T-helper 2 cell (primary cell): ENCODE results near the gene SDK1.

ENCODE experiments used
- DNase-seq, 5 experiments: peaks; one replicate each; pipeline versions ENCODE4 v3.0.0 to v3.0.0-alpha.2; 2012 to 2022

SDK1 gene

GRCh38 chr7:4173615-4174014, 872.6 kb downstream of the SDK1 start:
- no peak for DNase-seq

GRCh38 chr7:4174016-4174415, 873.0 kb downstream of the SDK1 start:
- DNase-seq: no peak

- DNase-seq: no peak
Observed at GRCh38 chr7:4174451-4174850, 873.4 kb downstream of the SDK1 start.

GRCh38 chr7:4174884-4175283, 873.8 kb downstream of the SDK1 start:
- DNase-seq: no peak

GRCh38 chr7:4175346-4175973, 874.4 kb downstream of the SDK1 start:
- DNase-seq: no peak

- DNase-seq: no peak
Observed at GRCh38 chr7:4177001-4177400, 875.9 kb downstream of the SDK1 start.

GRCh38 chr7:4178416-4178815, 877.4 kb downstream of the SDK1 start:
- DNase-seq: no peak

GRCh38 chr7:4178916-4179687, 878.0 kb downstream of the SDK1 start:
- DNase-seq: no peak

GRCh38 chr7:4179688-4180380, 878.8 kb downstream of the SDK1 start:
- DNase-seq: no peak

GRCh38 chr7:4181446-4181845, 880.4 kb downstream of the SDK1 start:
- DNase-seq: no peak

GRCh38 chr7:4182605-4183300, 881.7 kb downstream of the SDK1 start:
- no peak for DNase-seq

- DNase-seq: no peak
Observed at GRCh38 chr7:4184653-4185052, 883.6 kb downstream of the SDK1 start.

GRCh38 chr7:4185136-4185535, 884.1 kb downstream of the SDK1 start:
- no peak for DNase-seq

GRCh38 chr7:4185721-4186512, 884.9 kb downstream of the SDK1 start:
- no peak for DNase-seq

- DNase-seq: no peak
Observed at GRCh38 chr7:4186513-4186780, 885.4 kb downstream of the SDK1 start.

GRCh38 chr7:4188651-4189050, 887.6 kb downstream of the SDK1 start:
- DNase-seq: no peak

- DNase-seq: no peak
Observed at GRCh38 chr7:4189131-4189570, 888.1 kb downstream of the SDK1 start.

GRCh38 chr7:4190010-4190981, 889.2 kb downstream of the SDK1 start:
- no peak for DNase-seq

GRCh38 chr7:4191046-4191445, 890.0 kb downstream of the SDK1 start:
- DNase-seq: no peak

- DNase-seq: no peak
Observed at GRCh38 chr7:4191525-4191924, 890.5 kb downstream of the SDK1 start.

- DNase-seq: no peak
Observed at GRCh38 chr7:4195660-4196059, 894.6 kb downstream of the SDK1 start.
